RKO (cell line): ENCODE results near the gene SLAMF7.
"Not testable (repeated sequence)": the region's sequence is repeated elsewhere in the genome, so short reads cannot be mapped to it uniquely, and the experiment has no call there.

Source experiments
- DNase-seq: peaks from one replicate; pipeline ENCODE4 v3.0.0-alpha.2; 2016; ENCODE audit warnings: low spot score

The SLAMF7 gene

DNA sequence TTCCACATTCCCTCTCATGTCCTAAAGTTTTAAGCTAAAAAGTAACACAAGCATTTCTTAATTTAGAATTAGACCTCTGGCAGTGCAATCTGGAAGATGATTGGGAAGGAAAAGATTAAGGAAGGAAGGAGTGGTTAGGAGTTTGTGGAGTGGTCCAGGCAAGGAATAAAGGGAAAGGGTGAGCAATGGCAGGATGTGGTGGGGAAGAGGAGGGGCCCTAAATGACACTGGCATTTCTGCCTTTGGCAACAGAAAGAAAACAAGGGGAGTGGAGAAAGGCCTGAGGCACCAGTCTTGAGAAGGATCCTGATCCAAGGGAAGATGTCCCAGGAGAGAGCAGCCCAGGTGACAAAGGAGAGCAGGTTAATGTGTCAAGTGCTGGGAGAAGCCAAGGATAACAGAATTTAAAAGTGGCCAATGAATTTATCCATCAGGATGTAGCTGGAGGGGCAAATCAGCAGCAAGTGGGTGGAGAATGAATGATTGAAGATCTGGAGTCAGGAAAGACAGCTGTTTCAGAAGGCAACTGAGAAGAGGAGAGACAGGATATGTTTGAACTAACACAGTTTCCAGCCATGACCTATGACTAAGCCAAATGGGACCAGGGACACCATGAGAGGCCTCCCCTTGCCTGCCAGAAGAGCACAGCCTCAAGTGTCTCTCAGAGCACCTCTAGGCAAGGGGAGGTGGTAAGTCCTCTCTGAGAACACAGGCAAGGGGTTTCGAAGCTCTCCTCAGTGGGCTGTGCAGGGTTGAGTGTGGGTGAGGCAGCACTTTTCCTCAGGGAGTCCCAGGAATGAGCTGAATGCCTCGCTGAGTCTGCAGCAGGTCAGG is 36.1 kb downstream of the SLAMF7 start:
- DNase-seq: no peak

DNA sequence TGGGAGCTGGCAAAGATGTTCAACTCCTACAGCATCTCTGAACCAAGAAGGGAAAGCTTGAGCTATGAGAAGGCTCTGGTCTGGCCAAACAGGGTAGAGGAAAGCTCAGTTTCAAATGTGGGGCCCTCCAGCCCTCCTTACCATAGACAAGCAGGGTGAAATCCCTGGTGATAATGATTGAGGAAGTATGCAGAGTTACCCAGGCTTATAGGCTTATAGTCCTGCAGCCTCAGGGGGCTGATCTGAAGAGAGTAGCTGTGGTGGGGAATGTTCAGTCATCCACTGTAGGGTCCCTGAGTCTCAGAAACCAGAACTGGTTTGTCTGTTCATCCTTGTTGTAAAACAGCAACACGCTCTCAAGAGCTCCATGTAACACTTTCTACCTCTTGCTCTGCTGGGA is 37.1 kb downstream of the SLAMF7 start:
- no peak for DNase-seq

DNA sequence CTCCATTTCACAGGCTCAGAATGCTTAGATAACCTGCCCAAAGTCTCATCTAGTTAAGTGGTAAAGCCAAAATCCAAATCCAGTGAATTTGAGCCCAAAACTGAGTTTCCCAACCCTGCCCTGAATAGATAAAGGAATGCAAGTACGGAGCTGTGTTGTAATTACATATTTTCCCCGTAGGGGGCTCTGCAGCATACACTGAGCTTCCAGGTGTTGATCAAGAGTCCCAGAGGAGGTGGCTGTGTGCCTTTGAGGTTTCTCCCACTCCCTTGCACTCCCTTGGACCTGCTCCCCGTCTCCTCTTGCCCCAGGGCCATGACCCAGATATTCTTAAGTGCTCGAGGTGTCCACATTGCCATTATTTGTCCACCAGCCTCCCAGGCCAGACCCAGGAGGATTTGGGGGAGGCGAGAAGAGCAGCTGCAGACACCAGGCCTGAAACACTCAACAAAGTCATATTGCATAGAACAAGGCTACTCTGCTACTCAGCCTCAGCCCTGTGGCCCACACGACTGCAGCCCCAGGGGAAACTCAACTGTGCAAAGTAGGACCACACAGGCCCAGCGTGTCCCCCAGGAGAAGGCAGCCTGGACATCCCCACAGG is 38.5 kb downstream of the SLAMF7 start:
- peak; percentile 32 for DNase-seq

DNA sequence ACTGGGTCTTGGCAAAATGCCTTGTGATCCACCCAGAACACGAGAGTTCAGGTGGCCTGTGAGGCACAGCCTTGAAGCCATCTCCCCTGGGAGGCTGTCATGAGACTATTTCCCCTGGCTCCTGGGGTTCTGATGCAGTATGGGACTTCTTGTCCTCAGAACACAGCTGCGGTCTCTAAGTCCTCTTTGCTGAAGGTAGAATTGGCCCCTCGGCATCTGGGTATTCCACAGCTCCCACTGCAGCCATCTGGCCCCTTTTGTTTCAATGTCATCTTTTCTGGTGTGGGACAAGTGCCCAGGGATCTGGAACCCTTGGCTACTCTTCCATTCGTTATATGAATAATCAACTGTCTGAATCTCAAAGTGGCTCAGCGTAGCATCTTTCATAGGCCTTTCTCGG is 39.9 kb downstream of the SLAMF7 start:
- no peak for DNase-seq

DNA sequence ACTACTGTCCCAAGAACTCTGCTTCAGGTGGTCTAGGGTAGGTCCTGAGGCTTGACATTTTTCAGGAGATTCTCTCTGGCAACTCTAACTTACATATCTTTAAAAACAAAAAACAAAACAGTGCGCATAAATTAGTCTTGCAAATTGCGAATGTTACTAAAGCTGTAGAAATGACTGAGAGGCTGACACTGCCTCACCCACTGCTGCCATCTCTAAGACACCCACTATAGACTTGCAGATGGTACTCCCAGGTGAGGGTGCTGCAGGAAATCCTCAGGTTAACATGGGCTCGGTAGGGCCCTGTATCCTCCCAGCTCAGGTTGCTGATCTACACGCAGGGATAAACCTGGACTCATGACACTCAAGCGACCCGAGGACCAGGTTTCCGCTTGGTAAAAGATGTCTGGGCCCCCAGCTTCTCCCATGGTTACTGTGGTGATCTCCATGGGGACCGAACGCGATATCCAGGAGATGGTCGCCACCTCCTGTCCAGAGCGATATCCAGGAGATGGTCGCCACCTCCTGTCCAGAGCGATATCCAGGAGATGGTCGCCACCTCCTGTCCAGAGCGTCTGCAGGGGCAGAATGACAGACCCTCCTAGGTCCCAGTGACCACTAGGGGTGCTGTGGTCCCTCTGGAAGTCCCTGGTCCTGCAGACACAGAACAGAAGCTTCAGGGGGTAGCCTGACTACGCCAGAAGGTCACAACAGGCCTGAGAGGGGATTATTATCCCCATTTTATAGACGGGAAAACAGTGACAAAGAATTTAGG is 40.8 kb downstream of the SLAMF7 start:
- peak; percentile 49 for DNase-seq

DNA sequence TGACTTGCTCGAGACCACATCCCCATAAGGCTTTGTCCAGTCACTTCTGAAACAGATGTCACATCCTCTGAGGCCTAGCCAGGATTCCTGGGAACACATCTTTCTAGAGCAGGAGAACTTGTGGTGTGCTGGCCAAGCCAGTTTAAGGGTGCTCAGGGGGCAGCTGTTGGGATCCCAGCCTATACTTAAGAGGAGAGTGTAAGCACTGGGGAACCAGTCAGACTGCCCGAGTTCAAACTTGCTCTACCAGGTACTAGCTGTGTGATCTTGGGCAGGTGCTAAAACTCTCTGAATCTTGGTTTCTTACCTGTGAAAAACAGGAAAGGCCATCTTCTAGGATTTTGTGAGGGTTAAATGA is 41.3 kb downstream of the SLAMF7 start:
- DNase-seq: no peak

DNA sequence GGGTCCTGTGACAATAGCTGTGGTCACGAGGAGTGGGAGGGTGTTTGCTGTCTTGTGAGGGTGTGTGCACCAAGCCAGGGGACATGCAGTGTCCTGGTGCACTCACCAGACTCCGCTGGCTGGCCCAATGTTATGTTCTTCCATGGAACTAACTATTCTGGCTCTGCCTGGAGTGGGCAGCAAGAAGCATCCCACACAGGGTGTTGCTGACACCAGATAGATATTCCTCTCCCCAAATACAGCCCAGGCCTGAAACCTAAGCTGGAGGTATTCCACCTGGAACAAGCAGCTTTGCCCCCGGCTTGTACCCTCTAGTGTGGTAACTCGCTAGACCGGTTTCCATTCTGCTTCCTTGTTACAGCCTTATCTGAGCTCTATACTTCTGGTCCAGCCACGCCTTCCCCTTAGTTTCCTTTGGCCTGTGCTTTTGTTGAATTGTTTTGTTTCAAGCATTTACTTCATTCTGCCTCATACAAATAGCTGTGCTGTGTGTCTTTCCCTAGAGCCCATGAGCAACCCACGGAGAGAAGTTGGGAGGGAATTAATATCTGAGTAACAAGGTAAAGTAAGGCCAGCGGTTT is 42.2 kb downstream of the SLAMF7 start:
- no peak for DNase-seq

DNA sequence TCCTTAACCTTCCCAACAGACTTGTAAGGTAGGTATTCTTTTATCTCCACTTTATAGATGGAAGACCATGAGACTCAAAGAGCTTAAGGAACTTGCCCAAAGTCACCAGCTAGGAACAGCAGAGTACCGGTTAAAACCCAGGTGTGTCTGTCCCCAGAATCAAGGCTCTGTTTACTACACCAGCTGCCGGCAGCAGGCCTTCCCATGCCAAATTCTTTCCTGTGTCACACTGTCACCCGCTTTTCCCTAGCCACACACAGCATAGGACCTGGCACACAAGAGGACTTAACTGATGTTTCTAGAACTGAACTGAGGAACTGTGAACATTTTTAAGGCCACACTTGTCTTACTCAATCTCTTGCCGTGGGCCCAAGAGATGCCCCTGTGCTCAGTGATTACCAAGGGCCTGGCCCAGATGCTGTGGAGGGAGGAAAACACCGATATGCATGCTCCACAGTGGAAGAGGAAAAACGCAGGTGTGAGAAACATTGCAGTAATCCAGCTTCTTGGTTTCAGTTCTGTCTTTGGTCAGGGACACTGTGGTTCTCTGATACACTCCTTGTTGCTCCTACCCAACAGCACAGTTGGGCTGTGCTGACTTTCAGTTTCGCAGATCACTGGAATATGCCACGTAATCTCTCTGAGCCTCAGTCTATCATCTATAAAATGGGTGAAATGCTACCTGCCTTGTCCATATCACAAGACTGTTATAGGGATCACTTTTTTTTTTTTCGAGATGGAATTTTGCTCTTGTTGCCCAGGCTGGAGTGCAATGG is 43.1 kb downstream of the SLAMF7 start:
- no peak for DNase-seq

DNA sequence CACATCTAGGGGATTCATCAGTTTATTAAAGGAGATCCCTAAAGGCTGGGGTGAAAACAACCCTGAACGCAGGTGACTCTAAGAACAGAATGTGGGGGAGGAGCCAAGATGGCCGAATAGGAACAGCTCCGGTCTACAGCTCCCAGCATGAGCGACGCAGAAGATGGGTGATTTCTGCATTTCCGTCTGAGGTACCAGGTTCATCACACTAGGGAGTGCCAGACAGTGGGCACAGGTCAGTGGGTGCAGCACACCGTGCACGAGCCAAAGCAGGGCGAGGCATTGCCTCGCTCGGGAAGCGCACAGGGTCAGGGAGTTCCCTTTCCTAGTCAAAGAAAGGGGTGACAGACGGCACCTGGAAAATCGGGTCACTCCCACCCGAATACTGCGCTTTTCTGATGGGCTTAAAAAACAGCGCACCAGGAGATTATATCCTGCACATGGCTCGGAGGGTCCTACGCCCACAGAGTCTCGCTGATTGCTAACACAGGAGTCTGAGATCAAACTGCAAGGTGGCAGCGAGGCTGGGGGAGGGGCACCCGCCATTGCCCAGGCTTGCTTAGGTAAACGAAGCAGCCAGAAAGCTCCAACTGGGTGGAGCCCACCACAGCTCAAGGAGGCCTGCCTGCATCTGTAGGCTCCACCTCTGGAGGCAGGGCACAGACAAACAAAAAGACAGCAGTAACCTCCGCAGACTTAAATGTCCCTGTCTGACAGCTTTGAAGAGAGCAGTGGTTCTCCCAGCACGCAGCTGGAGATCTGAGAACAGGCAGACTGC is 44.1 kb downstream of the SLAMF7 start:
- DNase-seq: not testable (repeated sequence)

DNA sequence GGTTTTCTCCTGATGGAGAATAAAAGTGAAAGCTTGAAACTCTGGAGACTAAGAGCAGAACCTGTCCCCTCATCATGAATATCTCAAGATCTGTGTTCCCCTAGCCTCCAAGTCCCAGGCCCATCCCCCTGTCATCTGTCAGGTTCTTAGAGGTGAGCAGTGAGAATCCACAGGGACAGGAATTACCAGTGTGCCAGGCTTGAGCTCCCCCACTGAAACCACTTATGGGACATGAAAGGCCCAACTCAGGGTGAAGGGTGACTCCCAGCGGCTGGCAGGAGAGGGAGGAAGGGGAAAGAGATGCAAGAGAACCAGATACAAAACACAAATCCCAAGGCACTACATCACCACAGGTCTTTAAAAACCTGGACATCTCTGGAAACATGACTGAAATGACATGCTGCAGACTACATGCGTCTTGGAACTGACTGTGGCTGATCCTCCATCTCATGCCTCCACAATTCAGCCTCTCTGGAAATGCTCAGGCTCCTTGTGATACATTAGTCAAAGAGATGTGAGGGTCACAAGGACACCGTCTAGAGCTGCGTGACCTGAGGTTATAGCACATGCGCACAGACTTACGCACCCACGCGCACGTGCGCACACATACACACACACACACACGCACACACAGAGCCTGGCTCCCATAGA is 50.1 kb downstream of the SLAMF7 start:
- DNase-seq: no peak

DNA sequence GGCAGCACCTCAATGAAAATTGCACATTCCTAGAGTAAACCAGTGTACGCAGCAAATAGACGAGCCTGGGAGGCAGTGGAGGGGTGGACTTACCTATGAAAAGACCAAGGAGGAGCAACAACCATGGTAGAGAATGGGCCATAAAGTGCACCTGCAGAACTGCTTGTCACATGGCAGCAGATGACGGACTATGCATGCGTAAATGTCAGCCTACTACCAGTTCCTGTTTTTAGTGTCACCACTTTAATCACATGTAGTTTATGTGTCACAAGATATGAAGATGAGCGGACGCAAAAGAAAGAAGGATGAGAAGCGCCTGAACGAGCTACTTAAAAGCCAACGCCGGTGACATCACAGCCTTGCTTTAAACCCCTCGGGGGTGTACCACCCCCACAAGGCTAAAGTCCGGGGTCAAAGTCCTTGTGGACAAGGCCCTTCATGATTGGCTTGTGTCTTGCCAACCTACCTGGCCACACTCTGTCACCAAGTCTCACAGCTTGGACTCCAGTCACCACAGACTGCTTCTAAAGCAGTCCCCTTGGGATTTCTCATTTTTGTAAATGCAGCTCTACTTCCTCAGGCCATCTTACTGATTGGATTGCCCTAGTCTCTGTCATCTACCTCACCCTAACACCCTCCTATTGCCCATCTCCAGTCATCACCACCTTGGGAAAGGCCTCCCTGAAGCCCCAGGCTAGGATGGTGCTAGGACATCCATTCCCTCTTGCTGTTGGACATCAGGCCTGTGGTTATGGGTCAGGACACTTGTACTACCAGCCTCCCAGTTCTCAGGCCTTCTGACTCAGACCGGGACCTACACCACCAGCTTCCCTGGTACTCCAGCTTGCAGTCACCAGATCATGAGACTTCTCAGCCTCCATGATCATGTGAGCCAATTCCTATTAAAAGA is 50.9 kb downstream of the SLAMF7 start:
- no peak for DNase-seq

DNA sequence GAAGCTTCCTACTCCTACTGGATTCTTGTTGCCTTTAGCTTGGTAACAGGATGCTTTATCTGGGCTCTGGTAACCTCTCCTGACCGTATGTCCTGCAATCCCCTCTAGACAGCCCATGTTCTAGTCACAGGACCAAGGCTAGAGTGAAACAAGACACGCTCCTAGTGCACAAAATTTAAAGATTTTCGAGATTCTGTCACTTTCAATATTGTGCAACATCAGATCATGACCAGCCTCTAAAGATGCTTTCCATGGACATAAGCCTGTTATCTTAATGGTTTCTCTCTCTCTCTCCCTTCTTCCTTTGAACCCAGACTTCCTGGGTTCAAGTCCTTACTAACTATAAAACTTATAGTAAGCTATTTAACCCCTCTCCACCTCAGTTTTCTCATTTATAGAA is 55.3 kb downstream of the SLAMF7 start:
- no peak for DNase-seq

DNA sequence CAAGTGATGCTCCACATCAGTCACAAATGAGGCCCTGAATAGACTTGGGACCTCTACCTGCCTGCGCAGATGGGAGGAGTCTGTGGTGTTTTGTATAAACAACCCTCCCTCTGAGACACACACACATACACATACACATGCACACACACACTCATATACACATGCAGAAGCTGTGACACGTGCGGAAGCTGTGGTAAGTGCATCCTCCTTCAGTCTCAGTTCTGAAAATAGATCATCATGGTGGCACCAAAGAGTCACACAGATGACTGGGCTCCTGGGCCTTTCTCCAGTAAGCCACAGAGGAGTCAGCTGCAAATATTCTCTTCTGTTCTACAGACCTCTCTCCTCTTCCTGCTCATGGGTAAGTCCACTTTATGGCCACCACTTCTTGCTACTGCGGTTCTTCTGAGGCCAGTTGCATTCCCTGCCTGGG is 56.9 kb downstream of the SLAMF7 start, which contains the start of gene LY9:
Gene LY9, plus strand, starts transcription at position 224 of the 433 bp plus-strand sequence. Its CDS starts 14 bp downstream, at position 238.
- no peak for DNase-seq

DNA sequence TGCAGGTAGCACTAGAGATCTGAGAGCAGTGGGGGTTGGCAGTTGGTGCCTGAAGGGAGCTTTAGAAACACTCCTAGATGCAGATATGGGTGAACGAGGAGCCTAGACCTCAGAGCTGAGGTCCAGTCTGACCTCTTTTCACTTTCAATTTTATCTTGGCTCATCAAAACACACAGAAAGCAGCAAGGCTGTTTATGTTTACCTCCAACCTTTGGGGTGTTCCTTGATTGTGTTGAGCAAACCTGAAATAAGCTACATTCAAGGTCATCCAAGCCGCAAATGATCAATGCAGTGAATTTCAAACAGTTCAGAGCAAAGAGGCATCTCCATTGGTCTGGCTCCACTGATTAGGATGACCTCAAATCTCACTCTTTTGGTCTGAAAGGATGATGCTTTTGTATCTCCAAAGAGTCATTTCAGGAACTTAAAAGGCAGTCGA is 58.2 kb downstream of the SLAMF7 start:
- DNase-seq: no peak

DNA sequence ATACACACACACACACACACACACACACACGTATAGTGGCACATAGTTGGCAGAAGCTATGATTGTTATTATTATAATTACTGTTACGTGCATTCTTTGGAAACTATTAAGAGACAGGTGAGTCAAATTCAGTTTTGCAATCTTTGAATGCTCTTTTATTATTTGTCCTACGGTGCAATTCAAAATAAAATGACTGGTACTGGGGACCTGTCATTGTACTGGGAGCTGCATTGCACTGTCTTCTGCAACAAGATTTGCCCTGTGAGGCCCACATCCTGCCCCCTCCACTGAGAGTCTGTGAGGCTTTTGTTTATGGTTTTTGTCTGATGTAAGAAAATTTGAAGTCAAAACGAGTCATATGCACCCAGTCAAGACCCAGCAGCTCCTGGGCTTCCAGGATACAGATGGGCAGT is 58.8 kb downstream of the SLAMF7 start:
- DNase-seq: no peak

DNA sequence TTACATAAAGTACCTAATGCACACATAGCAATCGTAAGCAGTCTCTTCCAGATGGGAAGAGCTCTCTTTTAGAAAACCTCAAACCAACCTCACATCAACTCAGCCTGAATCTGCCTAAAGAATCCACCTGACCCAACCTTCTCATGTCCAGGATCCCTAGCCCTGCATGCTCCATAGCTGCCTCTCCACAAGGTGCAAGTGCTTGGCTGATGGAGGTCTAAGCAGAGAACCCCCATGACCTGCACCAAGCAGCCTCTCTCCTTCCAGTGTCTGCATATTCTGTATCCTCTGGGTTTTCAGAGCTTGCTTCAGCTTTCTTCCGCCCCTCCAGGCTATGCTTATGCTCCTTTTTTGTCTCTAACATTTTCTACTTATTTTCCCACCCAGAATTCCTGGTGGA is 59.4 kb downstream of the SLAMF7 start:
- no peak for DNase-seq

DNA sequence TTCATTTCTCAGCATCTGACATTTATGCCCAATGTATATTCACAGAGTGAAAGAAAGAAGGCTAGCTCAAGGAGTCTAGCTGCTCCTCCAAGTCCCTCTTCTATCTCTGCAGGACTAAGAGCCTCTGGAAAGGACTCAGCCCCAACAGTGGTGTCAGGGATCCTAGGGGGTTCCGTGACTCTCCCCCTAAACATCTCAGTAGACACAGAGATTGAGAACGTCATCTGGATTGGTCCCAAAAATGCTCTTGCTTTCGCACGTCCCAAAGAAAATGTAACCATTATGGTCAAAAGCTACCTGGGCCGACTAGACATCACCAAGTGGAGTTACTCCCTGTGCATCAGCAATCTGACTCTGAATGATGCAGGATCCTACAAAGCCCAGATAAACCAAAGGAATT is 60.6 kb downstream of the SLAMF7 start:
- DNase-seq: no peak

DNA sequence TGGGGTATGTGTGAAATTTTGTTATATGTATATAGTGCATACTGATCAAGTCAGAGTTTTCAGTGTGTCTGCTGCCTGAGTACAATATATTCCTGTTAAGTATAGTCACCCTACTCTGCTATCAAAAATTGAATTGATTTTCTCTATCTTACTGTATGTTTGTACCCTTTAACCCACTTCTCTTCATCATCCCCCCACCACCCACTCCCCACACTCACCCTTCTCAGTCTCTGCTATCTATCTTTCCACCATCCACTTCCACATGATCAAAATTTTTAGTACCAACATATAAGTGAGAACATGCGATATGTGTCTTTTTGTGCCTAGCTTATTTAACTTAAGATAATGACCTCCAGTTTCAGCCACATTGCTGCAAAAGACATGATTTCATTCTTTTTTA is 61.1 kb downstream of the SLAMF7 start:
- no peak for DNase-seq
